Activated CD4-positive, CD25-positive, alpha-beta regulatory T cell treated with anti-CD3 and anti-CD28 coated beads, Interleukin-2, amount 50 U/mL, for 16 hours (primary cell): Measurements from ENCODE around the gene EHBP1.
"Not testable (repeated sequence)": the region's sequence is repeated elsewhere in the genome, so short reads cannot be mapped to it uniquely, and the experiment has no call there.

Source experiments
- DNase-seq: peaks from one replicate; pipeline ENCODE4 v3.0.0-alpha.2; 2020; ENCODE audit warnings: low read depth, low spot score

EHBP1 gene

GRCh38 chr2:63018439-63018838 is 312.9 kb downstream of the EHBP1 start:
- no peak for DNase-seq

- DNase-seq: not testable (repeated sequence)
Observed at GRCh38 chr2:63019686-63020085, 314.2 kb downstream of the EHBP1 start.

DNA sequence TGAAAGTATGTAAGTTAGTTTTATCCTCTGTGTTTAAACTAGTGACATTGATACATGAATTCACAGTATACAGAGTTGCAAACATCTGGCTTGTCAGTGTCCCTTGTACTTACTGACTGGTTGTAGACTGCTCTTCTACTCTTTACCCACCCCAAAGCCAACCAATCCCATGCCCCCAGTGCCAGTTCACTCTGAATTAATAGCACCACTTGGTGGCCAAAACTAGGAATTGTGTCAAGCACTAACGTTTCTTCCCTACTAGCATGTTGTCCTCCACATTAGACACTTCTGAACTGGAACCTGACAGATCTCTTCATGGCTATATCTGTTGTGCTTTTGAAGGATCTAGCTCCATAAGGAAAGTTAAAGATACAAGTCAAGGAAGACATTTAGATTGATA is 317.9 kb downstream of the EHBP1 start:
- DNase-seq: no peak

GRCh38 chr2:63027220-63027619 is 321.7 kb downstream of the EHBP1 start:
- no peak for DNase-seq

DNA sequence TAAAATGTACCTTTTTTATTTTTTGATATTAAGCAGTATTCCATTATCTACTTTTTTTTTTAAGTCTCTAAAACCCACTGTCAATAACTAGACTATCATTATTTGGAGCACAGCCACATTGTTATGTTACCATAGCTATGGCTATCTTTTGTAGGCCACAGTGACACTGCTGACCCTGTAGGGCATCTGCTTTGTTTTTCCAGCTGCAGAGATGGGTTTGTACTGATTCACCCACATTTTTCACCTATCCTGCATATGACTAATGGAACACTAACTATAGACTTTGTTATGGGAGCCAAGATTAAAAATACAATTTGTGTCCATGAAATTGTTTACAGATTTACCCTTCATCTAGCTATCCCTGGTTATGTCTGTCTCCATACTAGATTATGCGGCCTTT is 323.5 kb downstream of the EHBP1 start:
- DNase-seq: no peak

- no peak for DNase-seq
Observed at GRCh38 chr2:63034526-63034925, 329.0 kb downstream of the EHBP1 start.

DNA sequence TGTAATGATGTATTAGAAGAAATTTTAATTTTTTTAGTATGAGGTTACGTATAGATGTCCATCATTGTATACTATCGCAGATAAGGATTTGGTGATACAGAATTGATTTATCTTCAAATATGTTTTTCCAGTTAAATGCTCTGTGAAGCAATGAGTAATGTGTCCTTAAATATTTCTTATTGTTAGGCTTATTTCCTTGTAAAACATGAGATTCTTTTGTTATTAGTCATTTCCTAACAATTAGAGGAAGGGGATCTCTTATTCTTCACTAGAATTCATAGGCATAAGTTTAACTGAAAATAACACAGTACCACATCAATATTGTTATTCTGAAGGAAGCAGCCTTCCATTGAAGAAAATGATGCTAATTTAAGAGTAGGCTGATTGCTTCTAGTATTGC is 329.7 kb downstream of the EHBP1 start:
- DNase-seq: no peak

GRCh38 chr2:63035660-63036059 is 330.1 kb downstream of the EHBP1 start:
- DNase-seq: no peak

- no peak for DNase-seq
Observed at GRCh38 chr2:63038034-63038433, 332.5 kb downstream of the EHBP1 start.

- no peak for DNase-seq
Observed at GRCh38 chr2:63040586-63040985, 335.1 kb downstream of the EHBP1 start.

DNA sequence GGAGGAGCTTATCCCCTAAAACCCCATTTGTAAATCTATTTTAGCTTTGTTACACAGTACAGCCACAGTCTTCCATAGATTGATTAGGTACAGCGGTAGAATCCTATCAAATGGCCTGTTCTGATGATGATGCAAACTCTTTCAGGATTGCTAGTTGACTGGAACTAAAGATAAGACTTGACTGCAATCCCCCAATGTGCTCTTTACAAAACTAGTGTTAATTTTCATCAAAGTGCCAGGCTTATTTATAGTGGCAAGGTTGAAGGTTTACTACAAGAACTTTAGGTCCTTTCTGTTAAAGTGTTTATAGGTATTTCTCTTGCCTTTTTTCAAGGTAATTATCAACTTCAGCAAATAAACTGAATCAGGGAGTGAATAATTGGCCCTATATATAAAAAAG is 336.1 kb downstream of the EHBP1 start:
- no peak for DNase-seq

- no peak for DNase-seq
Observed at GRCh38 chr2:63044362-63045327, 339.1 kb downstream of the EHBP1 start.

DNA sequence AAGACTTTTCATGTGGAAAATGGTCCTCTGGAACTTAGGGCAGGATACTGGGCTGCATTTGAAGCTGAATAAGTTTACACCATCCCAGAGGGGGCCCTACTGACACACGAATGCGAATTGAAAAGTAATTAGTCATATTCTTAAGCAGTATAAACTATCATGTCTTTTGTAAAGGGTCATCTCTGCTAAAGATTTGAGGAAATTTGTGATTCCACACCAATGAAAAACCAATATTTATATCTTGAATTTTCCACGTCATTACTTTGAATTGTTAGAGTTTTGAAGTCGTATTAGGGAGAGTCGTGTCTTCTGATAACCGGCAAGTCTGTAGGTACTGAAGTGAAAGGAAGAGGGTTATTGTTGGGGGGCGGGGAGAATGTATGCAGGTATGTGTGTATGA is 341.0 kb downstream of the EHBP1 start:
- no peak for DNase-seq

- DNase-seq: no peak
Observed at GRCh38 chr2:63046961-63047320, 341.4 kb downstream of the EHBP1 start.

DNA sequence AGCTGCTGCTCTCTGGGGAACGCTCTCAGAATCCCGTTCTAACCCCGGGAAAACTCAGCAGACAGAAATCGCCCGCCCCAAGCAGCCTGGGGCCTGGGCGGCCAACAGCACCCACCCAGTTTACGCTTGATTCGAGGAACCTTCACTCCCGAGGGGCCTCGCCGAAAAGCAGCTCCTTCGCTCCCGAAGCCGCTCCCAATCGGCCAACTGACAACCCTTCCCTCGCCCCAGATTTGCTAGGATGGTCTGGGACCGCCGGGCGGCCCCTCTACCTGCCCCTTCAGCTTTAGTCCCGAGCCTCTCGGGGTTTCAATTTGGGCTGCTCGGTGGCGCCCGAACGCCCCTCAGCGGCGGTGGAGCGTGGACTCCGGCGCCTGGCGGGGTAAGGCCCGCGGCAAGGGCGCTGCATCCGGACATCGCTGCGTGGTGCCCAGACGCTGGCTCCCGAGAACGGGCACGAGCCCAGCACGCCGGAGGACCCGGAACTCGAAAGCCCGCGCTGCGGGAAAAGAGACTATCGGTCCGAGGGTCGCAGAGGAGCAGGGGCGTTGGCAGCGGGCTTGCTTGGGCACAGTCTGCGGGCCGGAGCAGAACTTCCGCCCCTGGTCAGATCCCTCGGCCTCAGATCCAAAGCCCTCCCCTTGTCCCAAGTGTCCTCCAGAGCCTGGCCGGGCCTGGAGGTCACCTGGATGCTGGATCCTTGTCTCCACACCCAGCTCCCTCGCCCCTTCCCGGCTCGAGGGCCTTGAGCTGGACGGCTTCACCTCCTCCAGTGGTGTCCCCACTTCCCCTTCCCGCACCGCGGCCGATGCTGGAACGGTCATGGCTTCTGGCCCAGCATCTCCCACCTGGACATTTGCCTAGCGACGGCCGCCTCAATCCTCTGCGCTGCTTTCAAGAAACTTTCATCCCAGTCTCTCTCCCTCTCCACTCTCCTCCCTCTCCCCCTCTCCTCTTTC is 342.1 kb downstream of the EHBP1 start:
- no peak for DNase-seq

DNA sequence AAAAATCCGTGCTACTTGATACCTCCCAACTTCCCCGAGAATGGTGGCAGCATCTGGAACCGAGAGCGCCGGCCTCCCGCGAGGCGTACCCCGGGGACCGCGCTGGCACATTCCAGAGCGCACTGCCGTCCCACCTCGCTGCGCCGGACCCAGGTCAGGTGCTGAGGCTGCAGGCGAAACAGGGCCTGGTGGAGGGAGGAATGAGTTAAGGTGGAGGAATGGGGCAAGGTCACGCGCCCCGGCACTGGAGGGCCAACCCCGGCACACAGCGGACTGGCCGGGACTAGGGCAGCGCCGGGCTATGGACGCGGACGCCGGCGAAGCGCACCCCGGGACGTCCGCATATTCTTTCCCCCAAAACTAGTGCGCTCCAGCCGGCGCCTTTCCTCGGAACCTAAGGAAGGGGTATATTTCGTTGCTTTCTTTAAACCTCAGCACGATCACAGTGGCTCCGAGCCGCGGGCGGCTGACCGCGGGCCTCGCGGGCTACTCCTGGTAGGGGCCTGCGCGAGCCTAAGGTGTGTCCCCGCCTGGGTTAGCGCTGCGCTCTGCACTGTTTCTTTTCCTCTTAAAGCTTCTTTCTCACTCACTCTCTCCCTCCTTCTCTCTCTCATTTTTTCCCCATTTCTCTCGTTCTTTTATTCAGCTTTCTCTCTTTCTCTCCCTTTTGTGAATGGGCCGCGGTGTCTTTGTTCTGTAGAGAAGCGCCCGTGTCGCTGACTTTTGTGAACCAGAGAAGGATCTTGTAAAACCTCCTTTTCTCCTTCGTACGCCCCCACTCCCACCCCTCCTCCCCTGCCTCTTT is 343.1 kb downstream of the EHBP1 start:
- DNase-seq: no peak

DNA sequence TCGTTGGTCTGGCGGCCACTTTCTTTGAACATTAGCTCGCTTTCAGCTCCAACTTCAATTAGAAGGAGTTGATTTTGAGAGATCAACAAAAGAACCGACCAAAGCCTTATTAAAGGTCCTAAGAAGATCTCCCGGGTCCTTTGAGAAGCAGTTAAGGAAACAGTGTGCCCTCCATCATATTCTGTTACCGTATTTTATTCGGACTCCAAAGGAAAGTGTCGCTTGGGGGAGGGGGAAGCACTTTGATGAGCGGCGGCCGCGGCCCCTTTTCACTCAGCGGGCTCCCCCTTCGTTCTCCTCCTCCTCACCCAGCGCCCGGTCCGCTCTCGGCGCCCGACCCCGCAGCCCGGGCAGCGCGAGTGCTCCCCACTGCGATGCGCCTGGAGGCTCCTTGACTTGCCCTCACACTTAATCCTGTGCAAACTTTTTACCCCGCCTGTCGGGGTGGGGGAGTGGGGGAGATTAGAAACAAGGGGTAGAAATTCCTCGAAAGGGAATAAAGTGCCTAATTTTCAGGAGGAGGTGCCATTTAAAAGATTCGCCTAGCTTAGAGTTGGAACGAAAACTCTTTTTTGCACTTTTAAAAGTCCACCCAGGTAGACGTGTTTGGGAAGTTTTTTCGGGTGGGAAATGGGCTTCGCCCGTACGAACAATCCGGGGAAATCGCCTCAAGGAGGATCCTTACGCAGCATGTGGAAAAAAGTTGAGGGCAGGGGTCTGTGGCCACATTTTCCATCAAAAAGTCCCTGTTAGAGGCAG is 343.9 kb downstream of the EHBP1 start:
- DNase-seq: no peak

- DNase-seq: no peak
Observed at GRCh38 chr2:63049970-63050333, 344.4 kb downstream of the EHBP1 start.

GRCh38 chr2:63050334-63051041 is 345.0 kb downstream of the EHBP1 start, which contains the start of gene OTX1:
OTX1 (plus strand) TSS chr2:63050830; CDS start chr2:63052991, 2,161 bp downstream.
- no peak for DNase-seq
